K562 (cell line): Measurements from ENCODE around the gene TMPRSS9. TPM values are rescaled to one million over a fixed set of nuclear protein-coding genes. Genes with fewer than 3 reads are reported as not detected.

Experiments
- HNRNPH1 ChIP-seq: fragments of 200-400 bp; formaldehyde crosslinking; optimal IDR thresholded peaks from 2 replicates; pipeline ENCODE3; 2017; ENCODE audit warnings: low read depth, mild to moderate bottlenecking, low read length, moderate library complexity
- NCOA1 ChIP-seq: fragments of 450-650 bp; IDR thresholded peaks from 2 replicates; pipeline ENCODE4 v1.6.1; 2016; ENCODE audit warnings: low read depth
- NRF1 ChIP-seq, 2 experiments: fragments of 450-650 bp; IDR thresholded peaks in 1 of 2; conservative IDR thresholded peaks in 1 of 2; 2 replicates each; pipeline ENCODE4 v1.6.1; 2014; ENCODE audit warnings: mild to moderate bottlenecking in 2 of 2
- POLR2A ChIP-seq: fragments of 450-650 bp; conservative IDR thresholded peaks from 2 replicates; pipeline ENCODE4 v1.6.1; 2016
- RAD51 ChIP-seq: fragments of 450-650 bp; IDR thresholded peaks from 2 replicates; pipeline ENCODE4 v1.7.1; 2016; ENCODE audit warnings: low read depth, mild to moderate bottlenecking, borderline replicate concordance
- ZBTB40 ChIP-seq, 2 experiments: fragments of 450-650 bp in 1 of 2; sonication (generic) in 1 of 2; formaldehyde crosslinking in 1 of 2; IDR thresholded peaks; 2 replicates each; pipeline versions ENCODE4 v1.7.1 to v1.9.0; 2016 to 2022; ENCODE audit warnings: inconsistent platforms in 1 of 2, mild to moderate bottlenecking in 1 of 2, missing genetic modification reagents in 1 of 2
- ZNF740 ChIP-seq, 3 experiments: fragments of 200-800 bp in 1 of 3; sonication (Bioruptor generic) in 1 of 3; sonication (generic) in 1 of 3; formaldehyde crosslinking in 1 of 3; IDR thresholded peaks; 2 replicates each; pipeline versions ENCODE4 v1.6.1 to v1.8.0; 2016 to 2022; ENCODE audit warnings: mild to moderate bottlenecking in 2 of 3, missing compliant biosample characterization in 2 of 3, missing genetic modification characterization in 2 of 3, missing genetic modification reagents in 1 of 3
- polyA plus RNA-seq, 8 experiments: library from polyadenylated mRNA; depleted of rRNA in 4 of 8; stranded (reverse) in 5 of 8; unstranded in 3 of 8; fragments of >200 nt; fragmentation: Nextera tagmentation in 2 of 8; fragmentation: Illumina TruSeq in 1 of 8; extraction: Ambion mirVana in 2 of 8; extraction: Trizol in 1 of 8; gene quantifications; 2 replicates each; pipeline versions ENCODE4 v1.2.1 to v1.2.3, GENCODE V29; 2011 to 2014; ENCODE audit warnings: inconsistent platforms in 1 of 8, missing spikeins in 1 of 8
- total RNA-seq, 7 experiments: library from RNA; depleted of rRNA in 6 of 7; stranded (reverse); fragments of >200 nt in 6 of 7; fragmentation: Illumina TruSeq in 2 of 7; extraction: Trizol in 2 of 7; gene quantifications; 2 replicates each; pipeline versions ENCODE4 v1.2.1 to v1.2.3, GENCODE V29; 2011 to 2021; ENCODE audit warnings: low replicate concordance in 1 of 7
- TF ChIP-seq, protein P1 (sequence below): fragments of 200-800 bp; sonication (Bioruptor generic); IDR thresholded peaks from 2 replicates; pipeline ENCODE4 v1.6.1; 2016; ENCODE audit warnings: missing genetic modification characterization, missing compliant biosample characterization
- TF ChIP-seq, protein P2 (sequence below): sonication (generic); formaldehyde crosslinking; IDR thresholded peaks from 2 replicates; pipeline ENCODE4 v1.8.0; 2022; ENCODE audit warnings: missing genetic modification reagents, mild to moderate bottlenecking, moderate library complexity, borderline replicate concordance

TMPRSS9 gene
- total and polyA plus RNA-seq, 9 of the 15 experiments (the other 6 are each of a cell fraction or from before 2014, with no cell fraction given) = 0.01 to 0.03 TPM; not detected in 7

DNA sequence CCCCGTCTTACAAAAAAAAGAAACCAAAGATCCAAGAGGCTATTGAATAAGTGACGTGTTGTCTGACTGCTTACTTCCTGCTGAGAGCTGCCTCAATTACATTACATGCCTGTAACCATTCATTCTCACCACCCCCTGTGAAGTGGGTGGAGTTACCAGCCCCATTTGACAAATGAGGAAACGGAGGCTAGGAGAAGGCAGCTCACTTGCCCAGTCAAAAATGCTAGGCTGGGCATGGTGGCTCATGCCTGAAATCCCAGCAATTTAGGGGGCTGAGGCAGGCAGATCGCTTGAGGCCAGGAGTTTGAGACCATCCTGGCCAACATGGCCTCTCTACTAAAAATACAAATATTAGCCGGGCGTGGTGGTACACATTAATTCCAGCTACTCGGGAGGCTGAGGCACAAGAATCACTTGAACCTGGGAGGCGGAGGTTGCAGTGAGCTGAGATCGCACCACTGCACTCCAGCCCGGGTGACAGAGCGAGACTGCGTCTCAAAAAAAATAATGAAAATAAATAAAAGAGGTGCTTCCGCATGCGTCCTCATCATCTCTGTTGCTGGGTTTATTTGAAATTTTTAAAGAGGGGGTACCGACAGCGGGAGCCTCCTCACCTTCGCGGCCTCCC is 32.2 kb upstream of the TMPRSS9 start (continued):
- TF ChIP-seq, protein P1, sequence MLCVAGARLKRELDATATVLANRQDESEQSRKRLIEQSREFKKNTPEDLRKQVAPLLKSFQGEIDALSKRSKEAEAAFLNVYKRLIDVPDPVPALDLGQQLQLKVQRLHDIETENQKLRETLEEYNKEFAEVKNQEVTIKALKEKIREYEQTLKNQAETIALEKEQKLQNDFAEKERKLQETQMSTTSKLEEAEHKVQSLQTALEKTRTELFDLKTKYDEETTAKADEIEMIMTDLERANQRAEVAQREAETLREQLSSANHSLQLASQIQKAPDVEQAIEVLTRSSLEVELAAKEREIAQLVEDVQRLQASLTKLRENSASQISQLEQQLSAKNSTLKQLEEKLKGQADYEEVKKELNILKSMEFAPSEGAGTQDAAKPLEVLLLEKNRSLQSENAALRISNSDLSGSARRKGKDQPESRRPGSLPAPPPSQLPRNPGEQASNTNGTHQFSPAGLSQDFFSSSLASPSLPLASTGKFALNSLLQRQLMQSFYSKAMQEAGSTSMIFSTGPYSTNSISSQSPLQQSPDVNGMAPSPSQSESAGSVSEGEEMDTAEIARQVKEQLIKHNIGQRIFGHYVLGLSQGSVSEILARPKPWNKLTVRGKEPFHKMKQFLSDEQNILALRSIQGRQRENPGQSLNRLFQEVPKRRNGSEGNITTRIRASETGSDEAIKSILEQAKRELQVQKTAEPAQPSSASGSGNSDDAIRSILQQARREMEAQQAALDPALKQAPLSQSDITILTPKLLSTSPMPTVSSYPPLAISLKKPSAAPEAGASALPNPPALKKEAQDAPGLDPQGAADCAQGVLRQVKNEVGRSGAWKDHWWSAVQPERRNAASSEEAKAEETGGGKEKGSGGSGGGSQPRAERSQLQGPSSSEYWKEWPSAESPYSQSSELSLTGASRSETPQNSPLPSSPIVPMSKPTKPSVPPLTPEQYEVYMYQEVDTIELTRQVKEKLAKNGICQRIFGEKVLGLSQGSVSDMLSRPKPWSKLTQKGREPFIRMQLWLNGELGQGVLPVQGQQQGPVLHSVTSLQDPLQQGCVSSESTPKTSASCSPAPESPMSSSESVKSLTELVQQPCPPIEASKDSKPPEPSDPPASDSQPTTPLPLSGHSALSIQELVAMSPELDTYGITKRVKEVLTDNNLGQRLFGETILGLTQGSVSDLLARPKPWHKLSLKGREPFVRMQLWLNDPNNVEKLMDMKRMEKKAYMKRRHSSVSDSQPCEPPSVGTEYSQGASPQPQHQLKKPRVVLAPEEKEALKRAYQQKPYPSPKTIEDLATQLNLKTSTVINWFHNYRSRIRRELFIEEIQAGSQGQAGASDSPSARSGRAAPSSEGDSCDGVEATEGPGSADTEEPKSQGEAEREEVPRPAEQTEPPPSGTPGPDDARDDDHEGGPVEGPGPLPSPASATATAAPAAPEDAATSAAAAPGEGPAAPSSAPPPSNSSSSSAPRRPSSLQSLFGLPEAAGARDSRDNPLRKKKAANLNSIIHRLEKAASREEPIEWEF (CRISPR knock-in tag) = no peak
- TF ChIP-seq ZBTB40 (IDR thresholded peaks at IDR 0.05) (peak; percentile 64; the same call in 1 of the 2 replicates), ZBTB40 (CRISPR knock-in tag; IDR thresholded peaks at IDR 0.05) (no peak), NRF1 (conservative IDR thresholded peaks at IDR 0.05 in 1 of 2, IDR thresholded peaks at IDR 0.05 in 1 of 2) (no peak), HNRNPH1 (no peak), NCOA1 (no peak), POLR2A (no peak), RAD51 (no peak), ZNF740 (CRISPR knock-in tag; IDR thresholded peaks at IDR 0.05) (no peak), ZNF740 (tag; IDR thresholded peaks at IDR 0.05) (no peak)
- TF ChIP-seq, protein P2, sequence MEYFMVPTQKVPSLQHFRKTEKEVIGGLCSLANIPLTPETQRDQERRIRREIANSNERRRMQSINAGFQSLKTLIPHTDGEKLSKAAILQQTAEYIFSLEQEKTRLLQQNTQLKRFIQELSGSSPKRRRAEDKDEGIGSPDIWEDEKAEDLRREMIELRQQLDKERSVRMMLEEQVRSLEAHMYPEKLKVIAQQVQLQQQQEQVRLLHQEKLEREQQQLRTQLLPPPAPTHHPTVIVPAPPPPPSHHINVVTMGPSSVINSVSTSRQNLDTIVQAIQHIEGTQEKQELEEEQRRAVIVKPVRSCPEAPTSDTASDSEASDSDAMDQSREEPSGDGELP = no peak
